Measurements from ENCODE around the gene LYSMD4.
A peak's percentile ranks its signal among the peaks of the same experiment; 100 is the strongest.

The LYSMD4 gene

DNA sequence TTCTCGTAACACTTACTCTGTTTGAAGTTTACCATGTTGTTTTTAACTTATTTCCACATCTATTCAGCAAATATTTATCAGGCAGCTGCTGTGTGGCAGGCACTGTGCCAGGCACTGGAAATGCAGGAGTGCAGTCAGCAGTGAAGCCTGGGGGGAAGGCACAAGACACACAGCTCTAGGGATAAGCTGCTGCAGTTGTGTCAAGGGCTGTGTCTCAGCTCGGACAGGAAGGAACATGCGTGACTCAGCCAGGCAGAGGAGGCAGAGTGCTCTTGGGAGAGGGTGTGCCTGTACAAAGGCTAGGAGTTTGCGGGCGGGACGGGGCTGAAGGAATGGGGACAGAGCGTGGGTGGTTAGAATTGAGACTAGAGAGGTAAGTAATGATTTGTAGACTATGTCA is 24.7 kb downstream of the LYSMD4 start:
- Histone ChIP-seq H2AFZ (ENCODE audit: low read length) (no peak overlapping the region), H4K20me1 (ENCODE audit: insufficient read depth, low read length) (no peaks in the 10 kb centered on the region), H3K4me2 (ENCODE audit: low read length) (no peak overlapping the region), H3K27ac (ENCODE audit: low read depth, low read length, poor library complexity, severe bottlenecking) (no peak overlapping the region), H3K9me2 (ENCODE audit: low read depth, low read length) (no peaks in the 10 kb centered on the region), H3K4me3 (ENCODE audit: low read depth, low read length, poor library complexity, severe bottlenecking) (no peak overlapping the region), H3K27me3 (ENCODE audit: insufficient read depth, low read length) (no peaks in the 10 kb centered on the region), H3K36me3 (ENCODE audit: insufficient read depth, low read length) (peaks cover 46% of the 10 kb centered on the region), H3K9me3 (ENCODE audit: low read length) (no peaks in the 10 kb centered on the region), H3K4me1 (ENCODE audit: insufficient read depth, low read length, severe bottlenecking) (peaks cover 21% of the 10 kb centered on the region), H3F3A (ENCODE audit: insufficient read depth, low read length) (no peaks in the 10 kb centered on the region), H3K9ac (ENCODE audit: low read length) (no peak overlapping the region), H3K79me2 (ENCODE audit: insufficient read depth, low read length) (no peaks in the 10 kb centered on the region)
- TF ChIP-seq, protein P1, sequence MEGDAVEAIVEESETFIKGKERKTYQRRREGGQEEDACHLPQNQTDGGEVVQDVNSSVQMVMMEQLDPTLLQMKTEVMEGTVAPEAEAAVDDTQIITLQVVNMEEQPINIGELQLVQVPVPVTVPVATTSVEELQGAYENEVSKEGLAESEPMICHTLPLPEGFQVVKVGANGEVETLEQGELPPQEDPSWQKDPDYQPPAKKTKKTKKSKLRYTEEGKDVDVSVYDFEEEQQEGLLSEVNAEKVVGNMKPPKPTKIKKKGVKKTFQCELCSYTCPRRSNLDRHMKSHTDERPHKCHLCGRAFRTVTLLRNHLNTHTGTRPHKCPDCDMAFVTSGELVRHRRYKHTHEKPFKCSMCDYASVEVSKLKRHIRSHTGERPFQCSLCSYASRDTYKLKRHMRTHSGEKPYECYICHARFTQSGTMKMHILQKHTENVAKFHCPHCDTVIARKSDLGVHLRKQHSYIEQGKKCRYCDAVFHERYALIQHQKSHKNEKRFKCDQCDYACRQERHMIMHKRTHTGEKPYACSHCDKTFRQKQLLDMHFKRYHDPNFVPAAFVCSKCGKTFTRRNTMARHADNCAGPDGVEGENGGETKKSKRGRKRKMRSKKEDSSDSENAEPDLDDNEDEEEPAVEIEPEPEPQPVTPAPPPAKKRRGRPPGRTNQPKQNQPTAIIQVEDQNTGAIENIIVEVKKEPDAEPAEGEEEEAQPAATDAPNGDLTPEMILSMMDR (IDR thresholded peaks at IDR 0.05; ENCODE audit: low read length), result no peak
- TF ChIP-seq EZH2 (IDR thresholded peaks at IDR 0.05; ENCODE audit: borderline replicate concordance, low read length), result no peak

DNA sequence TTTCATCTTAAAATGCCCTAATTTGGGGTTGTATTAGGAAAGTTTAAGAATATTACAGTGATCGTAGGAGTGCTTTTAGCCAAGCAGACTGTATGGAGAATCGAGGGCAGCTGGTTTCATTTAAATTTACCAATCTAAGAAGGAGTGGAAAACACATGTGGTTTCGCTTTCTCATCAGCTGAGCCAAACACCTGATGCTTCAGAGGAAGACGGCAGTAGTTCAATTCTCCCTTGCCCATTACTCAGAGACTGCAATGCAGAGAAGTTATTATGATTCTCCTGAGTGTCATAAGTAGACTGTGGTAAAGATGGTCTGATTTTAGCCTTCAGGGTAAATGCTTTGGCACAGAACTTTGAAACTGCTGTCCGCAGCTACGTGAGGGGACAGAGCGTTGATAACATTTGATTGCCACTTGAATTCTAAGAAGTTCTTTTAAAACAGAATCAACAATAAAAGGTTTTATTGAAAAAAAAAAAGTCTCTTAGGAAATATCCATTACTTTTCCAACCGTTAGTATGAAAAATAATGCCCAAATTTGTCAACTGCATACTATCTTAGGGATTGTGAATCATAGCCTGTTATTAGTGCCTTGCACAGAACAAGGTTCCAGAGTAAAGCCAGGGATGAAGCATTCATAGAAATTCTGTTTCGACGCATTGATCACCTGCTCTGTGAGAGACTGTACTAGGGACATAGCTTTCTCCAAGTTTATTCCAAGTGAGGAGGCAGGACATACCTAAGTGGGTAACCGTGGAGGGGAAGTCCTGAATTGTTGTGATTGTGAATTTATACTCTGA is 25.6 kb downstream of the LYSMD4 start:
- Histone ChIP-seq H3K4me3 (ENCODE audit: low read depth, low read length, poor library complexity, severe bottlenecking) (no peak overlapping the region), H3K27ac (ENCODE audit: low read depth, low read length, poor library complexity, severe bottlenecking) (peak overlapping the region; percentile 42), H3K4me2 (ENCODE audit: low read length) (peak overlapping the region; percentile 17; the same call in 1 of the 2 replicates), H3K9me2 (ENCODE audit: low read depth, low read length) (no peaks in the 10 kb centered on the region), H2AFZ (ENCODE audit: low read length) (no peak overlapping the region), H3K4me1 (ENCODE audit: insufficient read depth, low read length, severe bottlenecking) (peaks cover 30% of the 10 kb centered on the region), H3K36me3 (ENCODE audit: insufficient read depth, low read length) (peaks cover 39% of the 10 kb centered on the region), H3K9me3 (ENCODE audit: low read length) (no peaks in the 10 kb centered on the region), H3K27me3 (ENCODE audit: insufficient read depth, low read length) (no peaks in the 10 kb centered on the region), H3K9ac (ENCODE audit: low read length) (no peak overlapping the region), H3K79me2 (ENCODE audit: insufficient read depth, low read length) (no peaks in the 10 kb centered on the region), H3F3A (ENCODE audit: insufficient read depth, low read length) (no peaks in the 10 kb centered on the region), H4K20me1 (ENCODE audit: insufficient read depth, low read length) (no peaks in the 10 kb centered on the region)
- TF ChIP-seq, protein P1 (IDR thresholded peaks at IDR 0.05; ENCODE audit: low read length), result no peak
- TF ChIP-seq EZH2 (IDR thresholded peaks at IDR 0.05; ENCODE audit: borderline replicate concordance, low read length), result no peak

DNA sequence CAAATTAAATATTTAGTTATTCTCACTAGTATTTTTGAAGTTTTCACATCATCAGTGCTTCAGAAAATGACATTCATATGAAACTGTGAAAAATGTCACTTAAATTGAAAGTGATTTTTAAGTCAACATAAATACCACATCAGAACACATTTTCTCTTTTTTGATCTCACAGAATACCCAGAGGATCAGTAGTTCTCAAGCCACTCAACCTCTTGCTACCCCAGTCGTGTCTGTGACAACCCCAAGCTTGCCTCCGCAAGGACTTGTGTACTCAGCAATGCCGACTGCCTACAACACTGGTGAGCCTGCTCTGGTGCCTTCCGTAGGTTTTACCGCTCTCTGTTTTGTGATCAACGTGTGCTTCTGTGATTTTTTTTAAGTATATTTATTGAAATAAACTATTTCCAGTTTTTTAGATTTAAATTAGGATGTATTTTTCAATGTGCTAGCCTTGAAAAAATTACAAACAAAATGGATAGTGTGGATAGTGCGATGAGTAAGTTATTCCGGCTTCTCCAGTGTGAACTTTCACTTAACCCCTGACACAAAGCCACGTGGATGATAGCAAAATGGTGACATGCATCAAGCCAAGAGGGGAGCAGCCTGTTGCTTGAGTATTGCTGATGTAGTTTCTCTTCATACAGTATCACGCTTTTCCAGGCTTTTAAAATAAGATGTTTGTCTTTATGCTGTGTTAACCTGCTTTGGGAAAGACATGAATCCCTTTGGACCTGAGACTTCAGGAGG is 26.5 kb downstream of the LYSMD4 start:
- Histone ChIP-seq H3K4me3 (ENCODE audit: low read depth, low read length, poor library complexity, severe bottlenecking) (no peak overlapping the region), H3K9ac (ENCODE audit: low read length) (no peak overlapping the region)

More for the DNA sequence above, 26.5 kb downstream of the LYSMD4 start:
- Histone ChIP-seq H3K4me2 (ENCODE audit: low read length) (peak overlapping the region; percentile 17; the same call in 1 of the 2 replicates), H3K27me3 (ENCODE audit: insufficient read depth, low read length) (no peaks in the 10 kb centered on the region), H3K27ac (ENCODE audit: low read depth, low read length, poor library complexity, severe bottlenecking) (peak overlapping the region; percentile 42), H2AFZ (ENCODE audit: low read length) (no peak overlapping the region), H3K9me3 (ENCODE audit: low read length) (no peaks in the 10 kb centered on the region), H3F3A (ENCODE audit: insufficient read depth, low read length) (no peaks in the 10 kb centered on the region), H3K79me2 (ENCODE audit: insufficient read depth, low read length) (no peaks in the 10 kb centered on the region), H4K20me1 (ENCODE audit: insufficient read depth, low read length) (no peaks in the 10 kb centered on the region), H3K9me2 (ENCODE audit: low read depth, low read length) (no peaks in the 10 kb centered on the region), H3K36me3 (ENCODE audit: insufficient read depth, low read length) (peaks cover 30% of the 10 kb centered on the region), H3K4me1 (ENCODE audit: insufficient read depth, low read length, severe bottlenecking) (peaks cover 33% of the 10 kb centered on the region)
- TF ChIP-seq EZH2 (IDR thresholded peaks at IDR 0.05; ENCODE audit: borderline replicate concordance, low read length), result no peak
- TF ChIP-seq, protein P1 (IDR thresholded peaks at IDR 0.05; ENCODE audit: low read length), result no peak

Data from OCI-LY1 (cell line).